LNCaP clone FGC (cell line): ENCODE measurements around the gene CDK2AP2.

Source experiments
- DNase-seq: peaks from one replicate; pipeline ENCODE4 v3.0.0-alpha.2; 2011; ENCODE audit warnings: low read depth
- H3K4me3 ChIP-seq: 2 replicates; pipeline ENCODE4 v1.5.1; 2011; ENCODE audit warnings: mild to moderate bottlenecking, low read depth, low read length, control low read depth
- CTCF ChIP-seq: IDR thresholded peaks from 2 replicates; pipeline ENCODE4 v1.5.1; 2012; ENCODE audit warnings: mild to moderate bottlenecking; ENCODE audit not compliant: control insufficient read depth, insufficient read depth; ENCODE audit errors: extremely low read depth

Gene CDK2AP2

GRCh38 chr11:67498544-67498972, 9.4 kb downstream of the CDK2AP2 start:
- no peak overlapping the region for H3K4me3 ChIP-seq
- DNase-seq, result no peak
- no peak for TF ChIP-seq CTCF

- no peak overlapping the region for H3K4me3 ChIP-seq
- no peak for DNase-seq
- TF ChIP-seq CTCF, result no peak
Measured at GRCh38 chr11:67497656-67498291, 10.2 kb downstream of the CDK2AP2 start.

- no peak for DNase-seq
- no peak for TF ChIP-seq CTCF
- no peak overlapping the region for H3K4me3 ChIP-seq
Measured at GRCh38 chr11:67496113-67496512, 11.8 kb downstream of the CDK2AP2 start.

GRCh38 chr11:67495234-67496005, 12.5 kb downstream of the CDK2AP2 start:
- DNase-seq, result no peak
- H3K4me3 ChIP-seq, result no peak overlapping the region
- no peak for TF ChIP-seq CTCF

GRCh38 chr11:67494371-67495233, 13.4 kb downstream of the CDK2AP2 start:
- DNase-seq, result no peak
- H3K4me3 ChIP-seq, result no peak overlapping the region
- no peak for TF ChIP-seq CTCF

- no peak for TF ChIP-seq CTCF
- DNase-seq, result no peak
- no peak overlapping the region for H3K4me3 ChIP-seq
Measured at GRCh38 chr11:67493548-67494370, 14.2 kb downstream of the CDK2AP2 start.
